ENCODE measurements around the gene BLOC1S2.

GRCh38 chr10:100327007-100327717 lies 40.7 kb upstream of the BLOC1S2 start:
- TF ChIP-seq, protein P1, sequence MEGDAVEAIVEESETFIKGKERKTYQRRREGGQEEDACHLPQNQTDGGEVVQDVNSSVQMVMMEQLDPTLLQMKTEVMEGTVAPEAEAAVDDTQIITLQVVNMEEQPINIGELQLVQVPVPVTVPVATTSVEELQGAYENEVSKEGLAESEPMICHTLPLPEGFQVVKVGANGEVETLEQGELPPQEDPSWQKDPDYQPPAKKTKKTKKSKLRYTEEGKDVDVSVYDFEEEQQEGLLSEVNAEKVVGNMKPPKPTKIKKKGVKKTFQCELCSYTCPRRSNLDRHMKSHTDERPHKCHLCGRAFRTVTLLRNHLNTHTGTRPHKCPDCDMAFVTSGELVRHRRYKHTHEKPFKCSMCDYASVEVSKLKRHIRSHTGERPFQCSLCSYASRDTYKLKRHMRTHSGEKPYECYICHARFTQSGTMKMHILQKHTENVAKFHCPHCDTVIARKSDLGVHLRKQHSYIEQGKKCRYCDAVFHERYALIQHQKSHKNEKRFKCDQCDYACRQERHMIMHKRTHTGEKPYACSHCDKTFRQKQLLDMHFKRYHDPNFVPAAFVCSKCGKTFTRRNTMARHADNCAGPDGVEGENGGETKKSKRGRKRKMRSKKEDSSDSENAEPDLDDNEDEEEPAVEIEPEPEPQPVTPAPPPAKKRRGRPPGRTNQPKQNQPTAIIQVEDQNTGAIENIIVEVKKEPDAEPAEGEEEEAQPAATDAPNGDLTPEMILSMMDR (IDR thresholded peaks at IDR 0.05): no peak
- TF ChIP-seq POLR2A (IDR thresholded peaks at IDR 0.05): no peak
